D721Med (cell line): Measurements from ENCODE around the gene PRR7.

Experiments
- DNase-seq: peaks from one replicate; pipeline ENCODE4 v3.0.0; 2011; ENCODE audit warnings: low spot score; ENCODE audit not compliant: insufficient read length
- FAIRE-seq: peaks from 2 replicates; lab custom pipeline; 2011; peaks lifted over from hg19 to GRCh38; lab: Jason Lieb, UNC
- CTCF ChIP-seq: IDR thresholded peaks from 2 replicates; pipeline ENCODE4 v1.5.1; 2012; ENCODE audit warnings: mild to moderate bottlenecking, control low read depth; ENCODE audit not compliant: insufficient read depth; ENCODE audit errors: missing control alignments

Gene PRR7

DNA sequence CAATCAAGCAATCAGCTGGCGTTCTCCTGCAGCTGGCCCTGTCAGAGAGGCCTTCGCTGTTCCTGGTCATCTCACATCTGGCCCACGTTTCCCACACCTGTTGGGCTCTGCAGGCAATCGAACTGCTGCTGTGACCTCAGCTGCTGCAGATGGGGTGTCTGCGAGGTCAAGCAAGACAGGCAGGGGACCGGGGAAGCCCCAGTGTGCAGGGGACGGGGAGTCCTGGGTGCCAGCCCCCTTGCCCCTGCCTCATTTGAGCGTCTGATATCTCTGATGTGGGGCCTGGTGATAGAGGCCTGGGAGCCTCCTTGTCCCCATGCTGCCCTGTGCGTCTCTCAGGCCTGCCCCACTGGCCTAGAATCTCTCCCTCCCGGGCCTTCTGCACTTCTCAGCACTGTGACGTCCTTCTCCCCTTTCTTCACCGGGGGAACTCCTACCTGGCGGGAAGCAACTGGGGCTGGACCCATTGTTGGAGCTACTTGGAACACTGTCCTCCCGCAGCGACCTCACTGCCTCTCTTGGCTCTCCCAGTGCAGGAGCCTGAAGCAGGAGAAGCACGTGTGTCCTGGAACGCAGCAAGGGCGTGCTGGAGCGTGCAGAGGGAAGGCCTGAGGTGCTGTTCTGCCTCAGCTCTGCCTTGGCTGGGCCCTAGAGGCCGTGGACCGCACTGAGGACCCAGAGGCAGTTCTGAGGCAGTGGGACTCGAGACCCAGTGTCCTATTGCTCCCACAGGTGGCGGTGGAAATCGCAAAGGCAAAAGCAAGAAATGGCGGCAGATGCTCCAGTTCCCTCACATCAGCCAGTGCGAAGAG, 16.3 kb upstream of the PRR7 start:
- no peak for TF ChIP-seq CTCF
- DNase-seq (no peak), FAIRE-seq (no peak)

DNA sequence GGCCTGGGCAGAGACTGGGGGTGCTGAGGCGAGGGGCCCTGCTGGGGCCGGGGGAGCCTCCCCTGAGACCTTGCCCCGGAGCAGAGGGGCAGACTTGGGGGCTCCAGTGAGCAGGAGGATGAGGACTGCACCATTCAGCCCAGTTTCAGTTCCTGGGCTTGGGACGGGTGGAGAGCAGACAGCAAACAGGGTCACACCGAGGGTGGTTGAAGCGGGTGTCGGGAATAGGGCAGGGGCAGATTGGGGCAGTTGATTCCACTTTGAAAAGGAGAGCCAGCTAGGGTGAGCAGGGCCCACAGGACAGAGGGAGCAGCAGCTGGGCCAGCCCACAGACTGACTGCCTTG, 15.7 kb upstream of the PRR7 start:
- DNase-seq, result no peak
- no peak for TF ChIP-seq CTCF
- FAIRE-seq, result no peak

DNA sequence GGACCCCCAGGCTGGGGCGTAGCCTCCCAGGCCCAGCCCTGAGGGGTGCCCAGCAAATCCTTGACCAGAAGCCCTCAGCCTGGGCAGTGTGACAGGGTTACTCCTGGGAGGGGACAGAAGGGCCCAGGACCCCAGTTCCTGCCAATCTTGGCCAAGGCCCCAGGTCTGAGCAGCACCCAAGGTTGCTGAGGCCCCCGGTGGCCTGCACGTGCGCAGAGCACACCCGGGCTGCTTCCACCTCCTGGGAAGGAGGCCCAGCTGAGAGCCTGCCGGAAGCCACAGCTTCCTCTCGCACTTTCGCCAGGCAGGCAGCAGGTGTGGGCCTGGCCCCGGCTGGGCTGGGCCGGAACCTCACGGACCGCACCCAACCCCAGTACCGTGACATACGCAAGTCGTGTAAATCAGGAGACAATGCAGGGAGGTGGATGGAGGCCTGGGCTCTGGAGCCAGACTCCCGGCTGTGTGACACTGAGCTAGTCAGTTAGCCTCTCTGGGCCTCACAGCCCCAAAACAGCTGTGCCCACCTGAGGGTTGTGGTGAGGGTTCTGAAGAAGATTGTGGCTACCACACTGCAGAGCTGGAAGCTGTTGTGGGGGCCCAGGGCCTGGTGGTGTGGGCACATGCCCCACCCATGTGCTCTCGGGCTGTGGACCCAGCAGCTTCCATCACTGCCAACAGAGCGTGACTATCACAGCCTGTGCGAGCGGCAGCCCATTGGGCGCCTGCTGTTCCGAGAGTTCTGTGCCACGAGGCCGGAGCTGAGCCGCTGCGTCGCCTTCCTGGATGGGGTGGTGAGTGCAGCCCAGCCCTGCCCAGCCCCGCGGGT, 15.1 kb upstream of the PRR7 start:
- TF ChIP-seq CTCF, result no peak
- FAIRE-seq (no peak), DNase-seq (no peak)

GRCh38 chr5:177432143-177432838, 14.3 kb upstream of the PRR7 start:
- no peak for TF ChIP-seq CTCF
- no peak for FAIRE-seq
- no peak for DNase-seq

- TF ChIP-seq CTCF, result no peak
- no peak for DNase-seq
- FAIRE-seq, result no peak
Measured at GRCh38 chr5:177432839-177433657, 13.6 kb upstream of the PRR7 start.

- no peak for TF ChIP-seq CTCF
- no peak for DNase-seq
- FAIRE-seq, result no peak
Measured at GRCh38 chr5:177433658-177434217, 12.9 kb upstream of the PRR7 start.
